ENCODE data around the gene MUC20. TPM values are rescaled to one million over a fixed set of nuclear protein-coding genes. Genes with fewer than 3 reads are reported as not detected.

MUC20 gene
- total and polyA plus RNA-seq, 9 of the 15 experiments (the other 6 are each of a cell fraction or from before 2014, with no cell fraction given) = 0.03 to 0.23 (median 0.15) TPM; not detected in 3

- H3K9me3 ChIP-seq (replicated peaks; ENCODE audit: control insufficient read depth, insufficient read depth, low read depth, low read length) = no peaks in the 10 kb centered on the region
- TF ChIP-seq NKRF (IDR thresholded peaks at IDR 0.05; ENCODE audit: borderline replicate concordance) (no peak), ZC3H4 (CRISPR knock-in tag; IDR thresholded peaks at IDR 0.05; ENCODE audit: borderline replicate concordance) (no peak), TEAD4 (IDR thresholded peaks at IDR 0.05; ENCODE audit: low read length) (no peak), TEAD4 (CRISPR knock-in tag; IDR thresholded peaks at IDR 0.05; ENCODE audit: borderline replicate concordance) (no peak), ZNF407 (IDR thresholded peaks at IDR 0.05; ENCODE audit: low read depth) (no peak), SMARCE1 (IDR thresholded peaks at IDR 0.05) (no peak)
- BruUV-seq (replicated peaks) = no TSS peak
- intact Hi-C loops (cut with micrococcal nuclease) = no loop called here
- no peak overlapping the region for H3K27ac ChIP-seq (ENCODE audit: extremely low read depth, low read depth, low read length)
- no peaks in the 10 kb centered on the region for H3K79me2 ChIP-seq (ENCODE audit: control insufficient read depth, insufficient read depth, low read length)
- H4K20me1 ChIP-seq (replicated peaks; ENCODE audit: control insufficient read depth, insufficient read depth, low read length) = 0 out of 2 replicates have a peak, but pooled peaks cover 4% of the 10 kb centered on the region
- peaks cover 15 to 78% of the 10 kb centered on the region in 2 experiments; a peak in 4 of 5 replicates for H3K27me3 ChIP-seq (ENCODE audit: control insufficient read depth in 2 of 2, insufficient read depth in 2 of 2, low read length in 2 of 2)
- H3K4me2 ChIP-seq (ENCODE audit: insufficient read depth, low read length) = no peak overlapping the region
- WGBS (ENCODE audit: insufficient coverage, low coverage, missing lambda C conversion rate) = under 1% methylated on average over 10 of the region's 10 CpGs
- ChIA-PET POLR2A (no interaction called here), CTCF (ENCODE audit: low intra/inter-chr PET ratio) (no interaction called here)
- FAIRE-seq = no peak
- DNase-seq (ENCODE audit: extremely low read depth in 1 of 4, low spot score in 3 of 4) = no peak
- H3K9ac ChIP-seq (ENCODE audit: insufficient read depth in 1 of 2, low read depth in 2 of 2, low read length in 2 of 2) = no peak overlapping the region
- peaks cover 0 to 10% of the 10 kb centered on the region in 2 experiments; a peak in 2 of 5 replicates for H3K4me1 ChIP-seq (replicated peaks in 1 of 2; ENCODE audit: control insufficient read depth in 2 of 2, insufficient read depth in 2 of 2, low read length in 2 of 2)
- no peak overlapping the region for H2AFZ ChIP-seq (ENCODE audit: low read depth, low read length)
- H3K9me1 ChIP-seq (ENCODE audit: control insufficient read depth, insufficient read depth, low read length) = no peaks in the 10 kb centered on the region
- H3K36me3 ChIP-seq (ENCODE audit: control insufficient read depth, insufficient read depth, low read length) = no peaks in the 10 kb centered on the region
- no peak overlapping the region for H3K4me3 ChIP-seq
- in situ Hi-C loops (cut with MboI) = no loop called here
- ATAC-seq = no peak
Measured at GRCh38 chr3:195767792-195768191, 47.0 kb downstream of the MUC20 start.
